Activated naive CD4-positive, alpha-beta T cell treated with anti-CD3 and anti-CD28 coated beads, Interleukin-2, amount 10 ng/mL, durations not matched to agents 7 days and 5 days (primary cell): ENCODE data around the gene CNNM1.

Source experiments
- CTCF ChIA-PET: fragments of 350-600 bp; sonication (Branson Sonifier 250); formaldehyde crosslinking; loops from one replicate; lab custom pipeline; 2021; ENCODE audit warnings: antibody characterized with exemption; lab: Charles Lee
- DNase-seq: peaks from one replicate; pipeline ENCODE4 v3.0.0-alpha.2; 2020
- H3K27ac Mint-ChIP-seq: one replicate; pipeline ENCODE4 v1.8.0; 2021; ENCODE audit warnings: mild to moderate bottlenecking, moderate library complexity, mixed read lengths
- H3K27me3 Mint-ChIP-seq: one replicate; pipeline ENCODE4 v1.8.0; 2021; ENCODE audit warnings: mild to moderate bottlenecking, mixed read lengths
- H3K36me3 Mint-ChIP-seq: one replicate; pipeline ENCODE4 v1.8.0; 2021; ENCODE audit warnings: mixed read lengths
- H3K4me1 Mint-ChIP-seq: one replicate; pipeline ENCODE4 v1.8.0; 2021; ENCODE audit warnings: mixed read lengths
- H3K4me3 Mint-ChIP-seq: one replicate; pipeline ENCODE4 v1.8.0; 2021; ENCODE audit warnings: mild to moderate bottlenecking, moderate library complexity, mixed read lengths
- H3K9me3 Mint-ChIP-seq: one replicate; pipeline ENCODE4 v1.8.0; 2021; ENCODE audit warnings: mixed read lengths

The CNNM1 gene

GRCh38 chr10:99329304-99329553 lies at the start of gene CNNM1:
Gene CNNM1 (plus strand): TSS chr10:99329356. CDS start chr10:99329388, 32 bp downstream.
- CTCF ChIA-PET: no interaction called here
- peak; percentile 65 for DNase-seq
- Mint-ChIP-seq H3K36me3 (peaks cover 2% of the 10 kb centered on the region), H3K4me1 (peaks cover 14% of the 10 kb centered on the region), H3K4me3 (peak within 1 kb of the TSS; percentile 65), H3K9me3 (no peaks in the 10 kb centered on the region), H3K27me3 (peaks cover 52% of the 10 kb centered on the region), H3K27ac (no peak within 1 kb of the TSS)

DNA sequence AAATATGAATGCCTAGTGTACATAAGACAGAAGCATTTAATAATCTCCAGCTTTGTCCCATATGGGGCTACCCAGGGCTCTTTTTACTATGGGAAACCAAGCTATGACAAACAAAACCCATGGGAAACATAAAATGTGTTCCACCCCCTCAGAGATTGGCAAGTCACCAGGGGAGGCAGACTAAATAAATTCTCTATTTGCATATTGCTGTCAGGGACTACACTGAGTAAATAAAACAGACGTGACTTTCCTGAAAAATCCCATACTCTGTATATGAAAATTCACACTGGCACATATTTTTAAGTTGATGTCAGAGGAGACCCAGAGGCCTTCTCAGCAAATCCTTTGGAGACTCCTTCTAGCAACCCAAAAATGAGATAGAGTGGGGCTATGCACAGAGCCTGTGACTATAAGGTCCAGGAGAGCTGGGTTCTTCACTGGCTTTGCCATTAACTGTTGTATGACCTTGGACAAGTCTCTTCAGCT lies 49.5 kb upstream of the CNNM1 start:
- Mint-ChIP-seq H3K27ac (no peak overlapping the region), H3K4me3 (no peak overlapping the region), H3K36me3 (no peaks in the 10 kb centered on the region), H3K4me1 (no peaks in the 10 kb centered on the region), H3K27me3 (no peaks in the 10 kb centered on the region), H3K9me3 (peaks cover 9% of the 10 kb centered on the region)
- no peak for DNase-seq
- CTCF ChIA-PET: no interaction called here

GRCh38 chr10:99280472-99280871 lies 48.7 kb upstream of the CNNM1 start:
- Mint-ChIP-seq H3K27me3 (no peaks in the 10 kb centered on the region), H3K9me3 (peaks cover 9% of the 10 kb centered on the region), H3K27ac (no peak overlapping the region), H3K4me3 (no peak overlapping the region), H3K36me3 (no peaks in the 10 kb centered on the region), H3K4me1 (no peaks in the 10 kb centered on the region)
- CTCF ChIA-PET: no interaction called here
- no peak for DNase-seq

DNA sequence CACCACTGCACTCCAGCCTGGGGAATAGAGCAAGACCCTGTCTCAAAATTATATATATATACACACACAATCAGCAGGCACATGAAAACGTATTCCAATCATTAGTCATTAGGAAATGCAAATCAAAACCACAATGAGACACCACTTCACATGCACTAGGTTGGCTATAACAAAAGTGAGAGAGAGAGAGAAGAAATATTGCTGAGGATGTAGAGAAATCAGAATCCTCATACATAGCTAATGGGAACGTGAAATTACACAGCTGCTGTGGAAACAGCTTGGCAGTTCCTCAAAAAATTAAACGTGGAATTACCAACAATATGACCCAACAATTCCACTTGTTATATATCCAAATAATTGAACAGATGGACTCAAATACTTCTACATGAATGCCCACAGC lies 43.3 kb upstream of the CNNM1 start:
- CTCF ChIA-PET: no interaction called here

GRCh38 chr10:99290306-99290705 lies 38.9 kb upstream of the CNNM1 start:
- no peak overlapping the region for H3K4me3 Mint-ChIP-seq
- CTCF ChIA-PET: no interaction called here
- H3K9me3 Mint-ChIP-seq: no peaks in the 10 kb centered on the region
- no peaks in the 10 kb centered on the region for H3K27me3 Mint-ChIP-seq
- H3K4me1 Mint-ChIP-seq: no peaks in the 10 kb centered on the region
- no peak overlapping the region for H3K27ac Mint-ChIP-seq
- no peaks in the 10 kb centered on the region for H3K36me3 Mint-ChIP-seq
- no peak for DNase-seq

More for the DNA sequence above, 43.3 kb upstream of the CNNM1 start:
- Mint-ChIP-seq H3K4me1 (no peaks in the 10 kb centered on the region), H3K27me3 (no peaks in the 10 kb centered on the region), H3K27ac (no peak overlapping the region), H3K4me3 (no peak overlapping the region), H3K36me3 (no peaks in the 10 kb centered on the region), H3K9me3 (peaks cover 9% of the 10 kb centered on the region)
- no peak for DNase-seq

DNA sequence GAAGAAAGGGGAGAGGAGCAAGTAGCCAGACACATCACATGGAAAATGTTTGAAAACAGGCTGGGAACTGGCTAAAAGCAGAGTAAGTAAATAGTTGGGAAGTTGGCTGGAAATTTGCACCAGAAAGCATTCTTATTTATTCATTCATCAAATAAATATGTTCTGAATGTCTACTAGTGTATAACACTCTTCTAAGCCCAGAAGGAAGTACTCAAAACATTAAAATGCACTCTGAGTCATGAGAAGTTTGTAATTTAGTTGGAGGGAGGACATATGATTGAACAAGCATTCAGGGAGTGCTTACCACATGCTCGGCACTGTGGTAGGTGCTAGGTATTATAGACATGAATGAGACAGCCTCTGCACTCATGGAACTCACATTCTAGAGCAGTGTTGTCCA lies 37.0 kb upstream of the CNNM1 start:
- no peak for DNase-seq
- Mint-ChIP-seq H3K27ac (no peak overlapping the region), H3K4me1 (no peaks in the 10 kb centered on the region), H3K36me3 (no peaks in the 10 kb centered on the region), H3K4me3 (no peak overlapping the region), H3K27me3 (peaks cover 4% of the 10 kb centered on the region), H3K9me3 (no peaks in the 10 kb centered on the region)
- CTCF ChIA-PET: interaction anchor here (0.6 kb wide), 1 partner anchor 45 kb away, joined by 3 read pairs; no protein-coding TSS in a partner anchor

DNA sequence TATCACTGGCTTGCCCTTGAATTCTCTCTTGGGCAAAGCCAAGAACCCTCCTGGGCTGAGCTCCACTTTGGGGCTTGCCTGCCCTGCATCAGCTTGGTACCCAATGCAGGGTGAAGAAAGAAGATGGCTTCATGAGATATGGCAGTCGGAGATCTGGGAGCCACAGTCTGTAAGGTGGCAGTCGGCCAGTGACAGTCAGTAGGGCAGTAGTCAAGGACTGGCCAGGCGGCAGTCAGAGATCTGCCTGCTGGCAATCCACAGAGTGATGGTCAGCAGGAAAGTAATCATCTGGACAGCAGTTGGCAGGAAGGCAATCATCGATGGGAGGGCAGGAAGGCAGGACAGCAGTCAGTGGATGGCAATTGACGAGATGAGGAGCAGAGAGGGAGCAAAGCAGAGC lies 32.6 kb upstream of the CNNM1 start:
- peaks cover 4% of the 10 kb centered on the region for H3K27me3 Mint-ChIP-seq
- CTCF ChIA-PET: no interaction called here
- H3K27ac Mint-ChIP-seq: no peak overlapping the region
- no peaks in the 10 kb centered on the region for H3K4me1 Mint-ChIP-seq
- no peaks in the 10 kb centered on the region for H3K9me3 Mint-ChIP-seq
- no peak for DNase-seq
- H3K36me3 Mint-ChIP-seq: no peaks in the 10 kb centered on the region
- H3K4me3 Mint-ChIP-seq: no peak overlapping the region

- Mint-ChIP-seq H3K4me3 (no peak overlapping the region), H3K36me3 (no peaks in the 10 kb centered on the region), H3K9me3 (no peaks in the 10 kb centered on the region), H3K27me3 (peaks cover 4% of the 10 kb centered on the region), H3K27ac (no peak overlapping the region), H3K4me1 (no peaks in the 10 kb centered on the region)
- CTCF ChIA-PET: no interaction called here
- no peak for DNase-seq
Measured at GRCh38 chr10:99297033-99297432, 32.1 kb upstream of the CNNM1 start.

DNA sequence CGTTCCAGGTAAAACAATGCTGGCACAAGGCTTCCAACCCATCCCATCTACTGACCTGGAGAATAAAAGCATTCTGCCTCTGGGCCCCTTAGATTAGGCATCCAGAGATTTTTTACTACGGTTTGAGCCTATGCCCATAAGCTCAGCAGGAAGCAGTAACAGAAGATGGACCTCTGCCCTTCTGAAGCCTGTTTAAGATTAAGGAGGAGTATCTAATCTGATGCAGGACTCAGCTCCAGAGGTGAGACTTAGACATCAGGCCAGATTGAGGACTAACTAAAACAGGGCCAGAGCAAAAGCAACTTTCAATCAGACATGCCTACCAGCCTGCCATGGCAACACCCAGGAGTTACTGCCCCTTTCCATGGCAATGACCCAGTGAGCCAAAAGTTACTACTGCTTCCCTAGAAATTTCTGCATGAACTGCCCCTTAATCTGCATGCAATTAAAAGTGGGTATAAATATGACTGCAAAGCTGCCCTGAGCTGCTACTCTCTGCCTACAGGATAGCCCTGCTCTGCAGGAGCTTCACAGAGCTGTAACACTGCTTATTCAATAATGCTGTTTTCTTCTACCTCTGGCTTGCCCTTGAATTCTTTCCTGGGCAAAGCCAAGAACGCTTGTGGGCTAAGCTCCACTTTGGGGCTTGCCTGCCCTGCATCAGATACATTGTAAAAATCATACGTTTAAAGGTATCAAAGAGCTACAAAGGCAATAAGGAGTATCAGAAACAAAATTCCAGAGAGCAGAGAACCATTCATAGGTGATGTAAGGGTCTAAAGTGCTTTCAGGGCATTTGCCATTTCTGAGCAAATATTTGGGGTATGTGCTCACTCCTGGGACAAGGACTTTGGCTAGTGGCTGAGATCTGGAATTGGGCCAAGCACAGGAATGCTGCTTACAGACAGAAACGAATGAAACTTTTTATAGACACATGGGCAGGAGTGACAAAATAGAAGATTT lies 25.0 kb upstream of the CNNM1 start:
- DNase-seq: no peak
- CTCF ChIA-PET: no interaction called here
- Mint-ChIP-seq H3K36me3 (no peaks in the 10 kb centered on the region), H3K27me3 (peaks cover 9% of the 10 kb centered on the region), H3K9me3 (peaks cover 3% of the 10 kb centered on the region), H3K4me1 (no peaks in the 10 kb centered on the region), H3K27ac (no peak overlapping the region), H3K4me3 (no peak overlapping the region)

GRCh38 chr10:99304862-99305229 lies 24.3 kb upstream of the CNNM1 start:
- Mint-ChIP-seq H3K27me3 (peaks cover 9% of the 10 kb centered on the region), H3K27ac (no peak overlapping the region), H3K36me3 (no peaks in the 10 kb centered on the region), H3K4me1 (no peaks in the 10 kb centered on the region), H3K4me3 (no peak overlapping the region), H3K9me3 (peaks cover 6% of the 10 kb centered on the region)
- no peak for DNase-seq
- CTCF ChIA-PET: no interaction called here

- CTCF ChIA-PET: no interaction called here
- H3K4me3 Mint-ChIP-seq: no peak overlapping the region
- no peak overlapping the region for H3K27ac Mint-ChIP-seq
- H3K36me3 Mint-ChIP-seq: no peaks in the 10 kb centered on the region
- H3K27me3 Mint-ChIP-seq: no peaks in the 10 kb centered on the region
- no peak for DNase-seq
- no peaks in the 10 kb centered on the region for H3K4me1 Mint-ChIP-seq
- peaks cover 6% of the 10 kb centered on the region for H3K9me3 Mint-ChIP-seq
Measured at GRCh38 chr10:99312501-99312900, 16.7 kb upstream of the CNNM1 start.

DNA sequence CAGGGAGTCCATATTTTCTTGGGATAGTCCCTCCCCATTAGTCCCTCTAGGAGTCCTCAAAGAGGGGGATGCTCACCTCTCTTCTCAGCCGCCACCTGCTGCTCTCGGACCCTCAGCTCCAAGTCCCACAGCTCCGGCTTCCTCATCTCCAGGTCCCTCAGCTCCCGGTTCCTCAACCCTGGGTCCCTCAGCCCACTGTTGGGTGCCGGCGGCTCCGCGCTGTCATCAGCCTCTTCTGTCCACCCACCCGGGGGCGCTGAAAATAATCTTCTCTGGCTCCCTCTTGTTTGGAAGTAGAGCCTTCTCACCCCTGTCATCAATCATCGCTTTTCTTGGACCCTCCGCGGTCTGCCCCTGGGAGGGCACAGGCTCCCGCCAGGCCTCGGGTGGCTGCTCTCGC lies 13.3 kb upstream of the CNNM1 start:
- DNase-seq: no peak
- CTCF ChIA-PET: no interaction called here
- no peaks in the 10 kb centered on the region for H3K4me1 Mint-ChIP-seq
- no peaks in the 10 kb centered on the region for H3K36me3 Mint-ChIP-seq
- H3K4me3 Mint-ChIP-seq: no peak overlapping the region
- no peak overlapping the region for H3K27ac Mint-ChIP-seq
- peaks cover 6% of the 10 kb centered on the region for H3K27me3 Mint-ChIP-seq
- no peaks in the 10 kb centered on the region for H3K9me3 Mint-ChIP-seq

- Mint-ChIP-seq H3K27me3 (peaks cover 8% of the 10 kb centered on the region), H3K36me3 (no peaks in the 10 kb centered on the region), H3K4me3 (no peak overlapping the region), H3K4me1 (no peaks in the 10 kb centered on the region), H3K9me3 (no peaks in the 10 kb centered on the region), H3K27ac (no peak overlapping the region)
- CTCF ChIA-PET: no interaction called here
- no peak for DNase-seq
Measured at GRCh38 chr10:99316374-99316773, 12.8 kb upstream of the CNNM1 start.

- Mint-ChIP-seq H3K4me1 (no peaks in the 10 kb centered on the region), H3K27me3 (peaks cover 8% of the 10 kb centered on the region), H3K27ac (no peak overlapping the region), H3K4me3 (no peak overlapping the region), H3K9me3 (no peaks in the 10 kb centered on the region), H3K36me3 (no peaks in the 10 kb centered on the region)
- CTCF ChIA-PET: no interaction called here
- DNase-seq: no peak
Measured at GRCh38 chr10:99318048-99318447, 11.1 kb upstream of the CNNM1 start.

GRCh38 chr10:99318475-99318874 lies 10.7 kb upstream of the CNNM1 start:
- CTCF ChIA-PET: no interaction called here
- no peak overlapping the region for H3K27ac Mint-ChIP-seq
- no peak overlapping the region for H3K4me3 Mint-ChIP-seq
- DNase-seq: no peak
- no peaks in the 10 kb centered on the region for H3K4me1 Mint-ChIP-seq
- H3K36me3 Mint-ChIP-seq: no peaks in the 10 kb centered on the region
- H3K27me3 Mint-ChIP-seq: peaks cover 8% of the 10 kb centered on the region
- H3K9me3 Mint-ChIP-seq: no peaks in the 10 kb centered on the region
